GM15510 (cell line): Measurements from ENCODE around the gene DSCAML1.

Experiments used
- POLR2A ChIP-seq: IDR thresholded peaks from 3 replicates; pipeline ENCODE4 v1.6.1; 2011; ENCODE audit warnings: borderline replicate concordance; ENCODE audit not compliant: insufficient read length; ENCODE audit errors: extremely low read depth

DSCAML1 gene

GRCh38 chr11:117528097-117528721 is 268.8 kb downstream of the DSCAML1 start:
- no peak for TF ChIP-seq POLR2A

GRCh38 chr11:117527271-117527670 is 269.7 kb downstream of the DSCAML1 start:
- no peak for TF ChIP-seq POLR2A

- no peak for TF ChIP-seq POLR2A
Observed at GRCh38 chr11:117525866-117526542, 271.0 kb downstream of the DSCAML1 start.

GRCh38 chr11:117524468-117525183 is 272.4 kb downstream of the DSCAML1 start:
- TF ChIP-seq POLR2A = no peak

- TF ChIP-seq POLR2A = no peak
Observed at GRCh38 chr11:117523680-117524079, 273.3 kb downstream of the DSCAML1 start.

- TF ChIP-seq POLR2A = no peak
Observed at GRCh38 chr11:117521974-117522373, 275.0 kb downstream of the DSCAML1 start.

- no peak for TF ChIP-seq POLR2A
Observed at GRCh38 chr11:117520966-117521365, 276.1 kb downstream of the DSCAML1 start.

GRCh38 chr11:117520201-117520600 is 276.8 kb downstream of the DSCAML1 start:
- TF ChIP-seq POLR2A = no peak

- no peak for TF ChIP-seq POLR2A
Observed at GRCh38 chr11:117519590-117519989, 277.4 kb downstream of the DSCAML1 start.

- TF ChIP-seq POLR2A = no peak
Observed at GRCh38 chr11:117519170-117519569, 277.8 kb downstream of the DSCAML1 start.

GRCh38 chr11:117518455-117518854 is 278.6 kb downstream of the DSCAML1 start:
- no peak for TF ChIP-seq POLR2A

GRCh38 chr11:117517097-117517496 is 279.9 kb downstream of the DSCAML1 start:
- TF ChIP-seq POLR2A = no peak

- TF ChIP-seq POLR2A = no peak
Observed at GRCh38 chr11:117515892-117516787, 280.9 kb downstream of the DSCAML1 start.

- TF ChIP-seq POLR2A = no peak
Observed at GRCh38 chr11:117514256-117514655, 282.8 kb downstream of the DSCAML1 start.

GRCh38 chr11:117513666-117514065 is 283.4 kb downstream of the DSCAML1 start:
- no peak for TF ChIP-seq POLR2A
